ENCODE results near the gene ATP2B1. TPM values are rescaled to one million over a fixed set of nuclear protein-coding genes. Genes with fewer than 3 reads are reported as not detected.

ATP2B1 gene
- total RNA-seq, 1 donor from 2014 or later = 177 TPM

DNA sequence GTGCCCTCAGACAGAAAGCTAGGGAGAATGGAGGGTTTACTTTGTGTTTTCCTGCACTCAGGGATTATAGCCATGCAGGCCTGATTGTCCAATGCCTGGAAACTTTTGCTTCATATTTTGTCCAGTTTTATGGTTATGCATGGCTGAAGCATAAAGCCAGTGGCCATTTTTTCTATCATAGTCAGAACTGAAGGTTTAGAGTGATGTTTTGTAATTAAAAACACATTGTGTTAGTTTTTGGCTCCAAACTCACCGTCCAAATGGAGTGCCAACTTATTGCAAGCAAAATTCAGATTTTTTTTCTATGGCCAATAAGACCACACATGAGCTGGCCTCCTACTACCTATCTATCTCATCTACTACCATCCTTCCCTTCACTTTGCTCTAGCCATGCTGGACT lies 40.2 kb upstream of the ATP2B1 start:
- Mint-ChIP-seq H3K9me3 (peaks cover 2% of the 10 kb centered on the region), H3K27me3 (ENCODE audit: insufficient read depth, low read depth) (no peaks in the 10 kb centered on the region), H3K36me3 (no peaks in the 10 kb centered on the region), H3K4me3 (no peak overlapping the region), H3K4me1 (no peaks in the 10 kb centered on the region), H3K27ac (no peak overlapping the region)
- Histone ChIP-seq H3K4me3 (no peak overlapping the region), H3K9ac (no peak overlapping the region), H3K27ac (no peak overlapping the region), H3F3A (ENCODE audit: low read depth) (no peaks in the 10 kb centered on the region), H3K4me2 (no peak overlapping the region), H3K36me3 (no peaks in the 10 kb centered on the region), H3K27me3 (no peaks in the 10 kb centered on the region), H3K9me3 (ENCODE audit: low read depth) (peaks cover 4% of the 10 kb centered on the region), H4K20me1 (ENCODE audit: low read depth) (no peaks in the 10 kb centered on the region), H3K4me1 (no peaks in the 10 kb centered on the region), H3K79me2 (ENCODE audit: low read depth) (no peaks in the 10 kb centered on the region), H2AFZ (replicated peaks) (no peak overlapping the region)
- TF ChIP-seq, protein P1, sequence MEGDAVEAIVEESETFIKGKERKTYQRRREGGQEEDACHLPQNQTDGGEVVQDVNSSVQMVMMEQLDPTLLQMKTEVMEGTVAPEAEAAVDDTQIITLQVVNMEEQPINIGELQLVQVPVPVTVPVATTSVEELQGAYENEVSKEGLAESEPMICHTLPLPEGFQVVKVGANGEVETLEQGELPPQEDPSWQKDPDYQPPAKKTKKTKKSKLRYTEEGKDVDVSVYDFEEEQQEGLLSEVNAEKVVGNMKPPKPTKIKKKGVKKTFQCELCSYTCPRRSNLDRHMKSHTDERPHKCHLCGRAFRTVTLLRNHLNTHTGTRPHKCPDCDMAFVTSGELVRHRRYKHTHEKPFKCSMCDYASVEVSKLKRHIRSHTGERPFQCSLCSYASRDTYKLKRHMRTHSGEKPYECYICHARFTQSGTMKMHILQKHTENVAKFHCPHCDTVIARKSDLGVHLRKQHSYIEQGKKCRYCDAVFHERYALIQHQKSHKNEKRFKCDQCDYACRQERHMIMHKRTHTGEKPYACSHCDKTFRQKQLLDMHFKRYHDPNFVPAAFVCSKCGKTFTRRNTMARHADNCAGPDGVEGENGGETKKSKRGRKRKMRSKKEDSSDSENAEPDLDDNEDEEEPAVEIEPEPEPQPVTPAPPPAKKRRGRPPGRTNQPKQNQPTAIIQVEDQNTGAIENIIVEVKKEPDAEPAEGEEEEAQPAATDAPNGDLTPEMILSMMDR (IDR thresholded peaks at IDR 0.05) = no peak
- TF ChIP-seq EZH2 (IDR thresholded peaks at IDR 0.05) = no peak
- no peak for DNase-seq (ENCODE audit: low spot score)

- Mint-ChIP-seq H3K27me3 (ENCODE audit: insufficient read depth, low read depth) (peaks cover 2% of the 10 kb centered on the region), H3K36me3 (no peaks in the 10 kb centered on the region), H3K9me3 (peaks cover 26% of the 10 kb centered on the region), H3K27ac (no peak overlapping the region), H3K4me1 (no peaks in the 10 kb centered on the region), H3K4me3 (no peak overlapping the region)
- H3K9ac ChIP-seq = no peak overlapping the region
- H3K27me3 ChIP-seq = no peaks in the 10 kb centered on the region
- no peaks in the 10 kb centered on the region for H3K36me3 ChIP-seq
- no peak overlapping the region for H3K4me3 ChIP-seq
- no peak for TF ChIP-seq EZH2phosphoT487 (IDR thresholded peaks at IDR 0.05)
- TF ChIP-seq EZH2 (IDR thresholded peaks at IDR 0.05) = no peak
- no peak overlapping the region for H3K27ac ChIP-seq
- no peaks in the 10 kb centered on the region for H3F3A ChIP-seq (ENCODE audit: low read depth)
- no peak overlapping the region for H3K4me2 ChIP-seq
- no peak overlapping the region for H2AFZ ChIP-seq (replicated peaks)
- no peaks in the 10 kb centered on the region for H3K4me1 ChIP-seq
- no peak for DNase-seq (ENCODE audit: low spot score)
- H4K20me1 ChIP-seq (ENCODE audit: low read depth) = no peaks in the 10 kb centered on the region
- no peaks in the 10 kb centered on the region for H3K79me2 ChIP-seq (ENCODE audit: low read depth)
- peaks cover 4% of the 10 kb centered on the region for H3K9me3 ChIP-seq (ENCODE audit: low read depth)
Observed at GRCh38 chr12:89745286-89745685, 36.6 kb upstream of the ATP2B1 start.

DNA sequence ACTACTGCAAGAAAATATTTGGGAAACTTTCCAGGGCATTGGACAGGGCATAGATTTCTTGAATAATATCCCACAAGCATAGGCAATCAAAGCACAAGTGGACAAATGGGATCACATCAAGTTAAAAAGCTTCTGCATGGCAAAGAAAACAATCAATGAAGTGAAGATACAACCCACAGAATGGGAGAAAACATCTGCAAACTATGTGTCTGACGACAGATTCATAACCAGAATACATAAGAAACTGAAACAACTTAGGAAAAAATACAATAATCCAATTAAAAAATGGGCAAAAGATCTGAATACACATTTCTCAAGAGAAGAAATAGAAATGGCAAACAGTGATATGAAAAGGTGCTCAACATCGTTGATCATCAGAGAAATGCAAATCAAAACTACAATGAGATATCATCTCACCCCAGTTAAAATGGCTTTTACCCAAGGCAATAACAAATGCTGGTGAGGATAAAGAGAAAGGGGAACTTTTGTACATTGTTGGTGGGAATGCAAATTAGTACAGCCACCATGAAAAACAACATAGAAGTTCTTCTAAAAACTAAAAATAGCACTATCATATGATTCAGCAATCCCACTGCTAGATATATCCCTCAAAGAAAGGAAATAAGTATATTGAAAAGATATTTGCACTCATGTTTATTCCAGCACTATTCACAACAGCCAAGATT lies 33.8 kb upstream of the ATP2B1 start:
- Histone ChIP-seq H3K9me3 (ENCODE audit: low read depth) (no peaks in the 10 kb centered on the region), H3K36me3 (no peaks in the 10 kb centered on the region), H2AFZ (replicated peaks) (no peak overlapping the region), H4K20me1 (ENCODE audit: low read depth) (no peaks in the 10 kb centered on the region), H3K9ac (no peak overlapping the region), H3K27ac (no peak overlapping the region), H3F3A (ENCODE audit: low read depth) (no peaks in the 10 kb centered on the region), H3K4me2 (no peak overlapping the region), H3K4me1 (no peaks in the 10 kb centered on the region), H3K4me3 (no peak overlapping the region), H3K27me3 (no peaks in the 10 kb centered on the region), H3K79me2 (ENCODE audit: low read depth) (no peaks in the 10 kb centered on the region)
- peaks cover 2% of the 10 kb centered on the region for H3K27me3 Mint-ChIP-seq (ENCODE audit: insufficient read depth, low read depth)
- DNase-seq (ENCODE audit: low spot score) = no peak
- H3K4me1 Mint-ChIP-seq = no peaks in the 10 kb centered on the region
- TF ChIP-seq EZH2 (IDR thresholded peaks at IDR 0.05) (no peak), EZH2phosphoT487 (IDR thresholded peaks at IDR 0.05) (no peak)
- TF ChIP-seq, protein P1 (IDR thresholded peaks at IDR 0.05) = no peak
- H3K4me3 Mint-ChIP-seq = no peak overlapping the region
- H3K36me3 Mint-ChIP-seq = peaks cover 1% of the 10 kb centered on the region
- no peak overlapping the region for H3K27ac Mint-ChIP-seq
- peaks cover 31% of the 10 kb centered on the region for H3K9me3 Mint-ChIP-seq

- H3K36me3 Mint-ChIP-seq = peaks cover 1% of the 10 kb centered on the region
Observed at GRCh38 chr12:89740943-89741342, 32.3 kb upstream of the ATP2B1 start.

More at GRCh38 chr12:89740943-89741342, 32.3 kb upstream of the ATP2B1 start:
- Histone ChIP-seq H2AFZ (replicated peaks) (no peak overlapping the region), H3K27me3 (no peaks in the 10 kb centered on the region), H3K4me1 (no peaks in the 10 kb centered on the region), H3K4me2 (no peak overlapping the region), H3K4me3 (no peak overlapping the region), H3K79me2 (ENCODE audit: low read depth) (no peaks in the 10 kb centered on the region), H3K36me3 (no peaks in the 10 kb centered on the region), H3F3A (ENCODE audit: low read depth) (no peaks in the 10 kb centered on the region), H3K9me3 (ENCODE audit: low read depth) (no peaks in the 10 kb centered on the region), H3K27ac (no peak overlapping the region), H3K9ac (no peak overlapping the region), H4K20me1 (ENCODE audit: low read depth) (no peaks in the 10 kb centered on the region)
- DNase-seq (ENCODE audit: low spot score) = no peak
- no peak overlapping the region for H3K4me3 Mint-ChIP-seq
- H3K9me3 Mint-ChIP-seq = peaks cover 31% of the 10 kb centered on the region
- no peak for TF ChIP-seq EZH2phosphoT487 (IDR thresholded peaks at IDR 0.05)
- no peak for TF ChIP-seq EZH2 (IDR thresholded peaks at IDR 0.05)
- TF ChIP-seq, protein P1 (IDR thresholded peaks at IDR 0.05) = no peak
- H3K4me1 Mint-ChIP-seq = no peaks in the 10 kb centered on the region
- no peak overlapping the region for H3K27ac Mint-ChIP-seq
- peaks cover 2% of the 10 kb centered on the region for H3K27me3 Mint-ChIP-seq (ENCODE audit: insufficient read depth, low read depth)

Data from neural progenitor cell (in vitro differentiated cells).